HCT116 (cell line): ENCODE results near the gene DENND1A. TPM values are rescaled to one million over a fixed set of nuclear protein-coding genes. Genes with fewer than 3 reads are reported as not detected.

Experiments
- ATAC-seq: fragments of 200-7000 bp; cut with Tn5 transposase; 2 replicates; pipeline ENCODE4 v1.9.1; 2020; ENCODE audit warnings: mild to moderate bottlenecking, moderate library complexity
- BruUV-seq: library from RNA; stranded (reverse); fragments of 400-500 nt; replicated peaks from 2 replicates; lab custom pipeline; 2021; lab: Mats Ljungman, UMichigan
- CTCF ChIA-PET: fragments of 300-600 bp; sonication (Branson Sonifier 250); formaldehyde crosslinking; loops from one replicate; lab custom pipeline; 2021; ENCODE audit warnings: antibody characterized with exemption; lab: Charles Lee
- POLR2A ChIA-PET: fragments of 300-600, 350-600 bp; sonication (Branson Sonifier 250); formaldehyde crosslinking; loops from one replicate; lab custom pipeline; 2021; ENCODE audit warnings: antibody characterized with exemption; lab: Charles Lee
- RAD21 ChIA-PET, 2 experiments: fragments of 300-600 bp; sonication (Branson Sonifier 250); formaldehyde crosslinking; loops; one replicate each; lab custom pipeline; 2023; ENCODE audit warnings: low total read pairs in 2 of 2; ENCODE audit not compliant: uncharacterized antibody in 2 of 2, unreplicated experiment in 2 of 2, low non-redundant PET in 1 of 2; lab: Charles Lee
- DNase-seq: peaks from one replicate; pipeline ENCODE4 v3.0.0-alpha.2; 2010; ENCODE audit warnings: low read depth, low spot score
- H2AFZ ChIP-seq: fragments of 200-600 bp; shearing (Covaris generic), sonication (generic); 2 replicates; pipeline ENCODE4 v1.6.1; 2017; ENCODE audit warnings: low read depth, mixed run types, mixed read lengths, antibody characterized with exemption, low read length; ENCODE audit not compliant: poor library complexity, severe bottlenecking
- H3K27ac ChIP-seq: 2 replicates; pipeline ENCODE4 v1.5.1; 2012; ENCODE audit warnings: low read depth, low read length
- H3K27me3 ChIP-seq: fragments of 200-600 bp; sonication (generic); 2 replicates; pipeline ENCODE4 v1.6.1; 2016; ENCODE audit warnings: mixed run types, low read length, mixed read lengths; ENCODE audit not compliant: insufficient read depth
- H3K36me3 ChIP-seq, 2 experiments: fragments of 200-500 bp in 1 of 2; fragments of 200-600 bp in 1 of 2; sonication (Bioruptor generic) in 1 of 2; sonication (generic) in 1 of 2; 2 replicates each; pipeline versions ENCODE4 v1.5.1 to v1.6.1; 2014 to 2016; ENCODE audit warnings: low read length in 2 of 2, inconsistent platforms in 1 of 2, mixed read lengths in 1 of 2, mixed run types in 1 of 2; ENCODE audit not compliant: insufficient read depth in 2 of 2, control insufficient read depth in 1 of 2
- H3K4me1 ChIP-seq, 2 experiments: fragments of 200-600 bp in 1 of 2; sonication (generic) in 1 of 2; 2 replicates each; pipeline versions ENCODE4 v1.5.1 to v1.6.1; 2012 to 2017; ENCODE audit warnings: low read length in 2 of 2, inconsistent platforms in 1 of 2, mild to moderate bottlenecking in 1 of 2, mixed read lengths in 1 of 2, mixed run types in 1 of 2, moderate library complexity in 1 of 2; ENCODE audit not compliant: insufficient read depth in 2 of 2, control insufficient read depth in 1 of 2
- H3K4me2 ChIP-seq: fragments of 200-600 bp; sonication (generic); 2 replicates; pipeline ENCODE4 v1.6.1; 2017; ENCODE audit warnings: mixed run types, low read length, mixed read lengths
- H3K4me3 ChIP-seq, 2 experiments: fragments of 200-600 bp in 1 of 2; sonication (generic) in 1 of 2; replicated peaks in 1 of 2; 2 replicates each; pipeline ENCODE4 v1.5.1; 2011 to 2016; ENCODE audit warnings: low read length in 2 of 2, control low read depth in 1 of 2, low read depth in 1 of 2, mild to moderate bottlenecking in 1 of 2, mixed read lengths in 1 of 2, mixed run types in 1 of 2
- H3K79me2 ChIP-seq: fragments of 200-600 bp; sonication (generic); 2 replicates; pipeline ENCODE4 v1.6.1; 2017; ENCODE audit warnings: mild to moderate bottlenecking, mixed run types, low read length, moderate library complexity, mixed read lengths; ENCODE audit not compliant: insufficient read depth
- H3K9ac ChIP-seq: fragments of 200-600 bp; sonication (generic); 2 replicates; pipeline ENCODE4 v1.6.1; 2016; ENCODE audit warnings: low read length, mixed read lengths
- H3K9me2 ChIP-seq: fragments of 200-600 bp; sonication (generic), shearing (Covaris generic); 2 replicates; pipeline ENCODE4 v1.6.1; 2017; ENCODE audit warnings: mixed run types, mild to moderate bottlenecking, moderate library complexity; ENCODE audit not compliant: insufficient read depth
- H3K9me3 ChIP-seq, 2 experiments: fragments of 200-500 bp in 1 of 2; fragments of 200-600 bp in 1 of 2; sonication (Bioruptor generic) in 1 of 2; sonication (generic) in 1 of 2; 2 replicates each; pipeline ENCODE4 v1.6.1; 2014 to 2017; ENCODE audit warnings: low read length in 2 of 2, mixed read lengths in 2 of 2, inconsistent platforms in 1 of 2, low read depth in 1 of 2, mild to moderate bottlenecking in 1 of 2, mixed run types in 1 of 2, moderate library complexity in 1 of 2; ENCODE audit not compliant: control insufficient read depth in 1 of 2, insufficient read depth in 1 of 2
- H4K20me1 ChIP-seq: fragments of 200-600 bp; sonication (generic), shearing (Covaris generic); 2 replicates; pipeline ENCODE4 v1.6.1; 2017; ENCODE audit warnings: mixed run types, mild to moderate bottlenecking, moderate library complexity; ENCODE audit not compliant: insufficient read depth
- CBX3 ChIP-seq: IDR thresholded peaks from 2 replicates; pipeline ENCODE4 v1.6.1; 2012; ENCODE audit warnings: low read depth
- CTCF ChIP-seq, 3 experiments: fragments of 200-600 bp in 1 of 3; sonication (generic) in 1 of 3; IDR thresholded peaks in 2 of 3; conservative IDR thresholded peaks in 1 of 3; 2 replicates each; pipeline ENCODE4 v1.5.1; 2012 to 2017; ENCODE audit warnings: low read depth in 2 of 3, low read length in 2 of 3, antibody characterized with exemption in 1 of 3, borderline replicate concordance in 1 of 3, control low read depth in 1 of 3, mild to moderate bottlenecking in 1 of 3, mixed read lengths in 1 of 3, mixed run types in 1 of 3, moderate library complexity in 1 of 3; ENCODE audit not compliant: insufficient read depth in 1 of 3
- EGR1 ChIP-seq: IDR thresholded peaks from 2 replicates; pipeline ENCODE4 v1.6.1; 2012; ENCODE audit warnings: low read depth
- ELF1 ChIP-seq: IDR thresholded peaks from 2 replicates; pipeline ENCODE4 v1.6.1; 2012; ENCODE audit warnings: low read depth, borderline replicate concordance
- EZH2 ChIP-seq: fragments of 200-600 bp; sonication (generic); IDR thresholded peaks from 2 replicates; pipeline ENCODE4 v1.6.1; 2017; ENCODE audit warnings: antibody characterized with exemption, mixed run types
- EZH2phosphoT487 ChIP-seq: fragments of 200-600 bp; IDR thresholded peaks from 2 replicates; pipeline ENCODE4 v1.6.1; 2018; ENCODE audit warnings: antibody characterized with exemption, borderline replicate concordance
- RAD21 ChIP-seq: IDR thresholded peaks from 2 replicates; pipeline ENCODE4 v1.6.1; 2012; ENCODE audit warnings: low read depth, mild to moderate bottlenecking
- SP1 ChIP-seq: IDR thresholded peaks from 2 replicates; pipeline ENCODE4 v1.6.1; 2012; ENCODE audit warnings: low read depth
- SRF ChIP-seq: IDR thresholded peaks from 2 replicates; pipeline ENCODE4 v1.6.1; 2012; ENCODE audit warnings: low read depth
- YY1 ChIP-seq: IDR thresholded peaks from 2 replicates; pipeline ENCODE4 v1.6.1; 2011; ENCODE audit warnings: low read length, low read depth, moderate library complexity, mild to moderate bottlenecking; ENCODE audit not compliant: insufficient replicate concordance; ENCODE audit errors: extremely low read depth
- intact Hi-C: fragments of 100-400 bp; cut with micrococcal nuclease; formaldehyde crosslinking; loops from 2 replicates; pipeline ENCODE4 v1.10.0; 2022
- total RNA-seq: library from RNA; stranded (reverse); gene quantifications from one replicate; pipeline ENCODE4 v1.2.1, GENCODE V29; 2021; ENCODE audit not compliant: unreplicated experiment
- TF ChIP-seq, protein P1 (sequence below): IDR thresholded peaks from 2 replicates; pipeline ENCODE4 v1.6.1; 2012

DENND1A gene
- total RNA-seq, 1 experiment from 2014 or later: 33.0 TPM

GRCh38 chr9:123686829-123687192 is 243.1 kb downstream of the DENND1A start:
- no peak for TF ChIP-seq CBX3
- TF ChIP-seq YY1: no peak
- TF ChIP-seq EZH2phosphoT487: no peak
- TF ChIP-seq EZH2: no peak
- no peak for TF ChIP-seq SP1
- no peaks in the 10 kb centered on the region for H3K36me3 ChIP-seq
- no peak overlapping the region for H3K4me3 ChIP-seq
- H3K9me3 ChIP-seq: no peaks in the 10 kb centered on the region
- DNase-seq (no peak), ATAC-seq (no peak)
- BruUV-seq: no TSS peak
- no peak overlapping the region for H3K27ac ChIP-seq
- intact Hi-C loops: no loop called here
- POLR2A ChIA-PET: interaction anchor here (1.0 kb wide), 1 partner anchor 12 kb away, joined by 3 read pairs; no protein-coding TSS in a partner anchor
- H3K9ac ChIP-seq: no peak overlapping the region
- CTCF ChIA-PET: no interaction called here
- H3K9me2 ChIP-seq: no peaks in the 10 kb centered on the region
- H3K27me3 ChIP-seq: no peaks in the 10 kb centered on the region
- no peaks in the 10 kb centered on the region for H3K79me2 ChIP-seq
- no peaks in the 10 kb centered on the region; the same call in 1 of the 2 replicates for H4K20me1 ChIP-seq
- RAD21 ChIA-PET: no interaction called here
- no peak overlapping the region for H2AFZ ChIP-seq
- peaks cover 0 to 7% of the 10 kb centered on the region in 2 experiments; a peak in 2 of 4 replicates for H3K4me1 ChIP-seq
- no peak overlapping the region for H3K4me2 ChIP-seq

DNA sequence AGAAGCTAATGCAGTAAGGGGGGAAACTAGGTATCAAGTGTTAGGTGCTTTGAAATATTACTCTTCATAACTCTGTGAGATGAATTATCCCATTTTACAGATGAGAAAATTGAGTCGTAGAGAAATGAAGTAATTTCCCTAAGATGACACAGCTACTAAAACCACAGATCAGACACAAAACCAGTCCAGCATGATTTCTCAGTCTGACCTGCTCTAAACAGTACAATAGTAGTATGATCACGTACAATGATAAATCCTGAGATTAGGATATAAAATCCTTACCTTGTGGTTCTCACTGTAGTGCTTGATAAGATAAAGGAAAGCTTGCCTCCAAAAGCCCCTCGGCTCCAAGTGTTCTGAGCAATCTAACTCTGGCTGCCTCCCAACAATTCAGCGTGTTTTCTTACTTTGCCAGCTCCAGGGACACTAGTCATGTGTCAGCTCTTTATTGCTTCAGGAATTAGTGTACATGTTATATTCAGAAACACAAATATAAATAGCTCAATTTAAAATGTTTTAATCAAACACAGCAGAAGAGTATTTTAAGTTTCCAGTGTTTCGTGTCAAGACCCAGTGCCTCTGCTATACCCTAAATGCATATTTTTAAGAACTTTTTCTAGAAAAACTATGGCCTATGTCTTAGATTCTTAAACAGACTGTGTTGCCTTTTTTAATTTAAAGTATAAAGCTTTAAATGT is 243.6 kb downstream of the DENND1A start:
- no peaks in the 10 kb centered on the region for H3K9me3 ChIP-seq
- BruUV-seq: no TSS peak
- no peaks in the 10 kb centered on the region for H3K9me2 ChIP-seq
- intact Hi-C loops: no loop called here
- H2AFZ ChIP-seq: no peak overlapping the region
- no peaks in the 10 kb centered on the region for H3K27me3 ChIP-seq
- H3K27ac ChIP-seq: no peak overlapping the region
- RAD21 ChIA-PET: no interaction called here
- H3K4me1 ChIP-seq: peaks cover 0 to 7% of the 10 kb centered on the region in 2 experiments; a peak in 2 of 4 replicates
- CTCF ChIA-PET: no interaction called here
- H3K4me3 ChIP-seq: no peak overlapping the region
- no peaks in the 10 kb centered on the region for H3K36me3 ChIP-seq
- no peaks in the 10 kb centered on the region; the same call in 1 of the 2 replicates for H4K20me1 ChIP-seq
- ATAC-seq (no peak), DNase-seq (no peak)
- POLR2A ChIA-PET: interaction anchor here (1.0 kb wide), 1 partner anchor 12 kb away, joined by 3 read pairs; no protein-coding TSS in a partner anchor
- no peak overlapping the region for H3K4me2 ChIP-seq
- no peaks in the 10 kb centered on the region for H3K79me2 ChIP-seq
- no peak overlapping the region for H3K9ac ChIP-seq
- TF ChIP-seq EZH2phosphoT487 (no peak), CTCF (IDR thresholded peaks at IDR 0.05 in 2 of 3, conservative IDR thresholded peaks at IDR 0.05 in 1 of 3; ENCODE audit: borderline replicate concordance in 1 of 3, insufficient read depth in 1 of 3, low read depth in 2 of 3, low read length in 2 of 3) (no peak), EZH2 (no peak), SRF (no peak), SP1 (no peak), YY1 (no peak), ELF1 (no peak), CBX3 (no peak), EGR1 (no peak), RAD21 (no peak)
- TF ChIP-seq, protein P1, sequence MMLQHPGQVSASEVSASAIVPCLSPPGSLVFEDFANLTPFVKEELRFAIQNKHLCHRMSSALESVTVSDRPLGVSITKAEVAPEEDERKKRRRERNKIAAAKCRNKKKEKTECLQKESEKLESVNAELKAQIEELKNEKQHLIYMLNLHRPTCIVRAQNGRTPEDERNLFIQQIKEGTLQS: no peak
